GM12892 (cell line): Measurements from ENCODE around the gene EXT2.

Source experiments
- POLR2A ChIP-seq: IDR thresholded peaks from 2 replicates; pipeline ENCODE4 v1.6.1; 2011; ENCODE audit warnings: low read depth, low read length, control low read depth
- POLR2AphosphoS5 ChIP-seq: IDR thresholded peaks from 2 replicates; pipeline ENCODE4 v1.6.1; 2011; ENCODE audit warnings: low read depth, low read length, control low read depth
- TAF1 ChIP-seq: IDR thresholded peaks from 2 replicates; pipeline ENCODE4 v1.6.1; 2011; ENCODE audit warnings: low read depth, mild to moderate bottlenecking, control low read depth, low read length, borderline replicate concordance

DNA sequence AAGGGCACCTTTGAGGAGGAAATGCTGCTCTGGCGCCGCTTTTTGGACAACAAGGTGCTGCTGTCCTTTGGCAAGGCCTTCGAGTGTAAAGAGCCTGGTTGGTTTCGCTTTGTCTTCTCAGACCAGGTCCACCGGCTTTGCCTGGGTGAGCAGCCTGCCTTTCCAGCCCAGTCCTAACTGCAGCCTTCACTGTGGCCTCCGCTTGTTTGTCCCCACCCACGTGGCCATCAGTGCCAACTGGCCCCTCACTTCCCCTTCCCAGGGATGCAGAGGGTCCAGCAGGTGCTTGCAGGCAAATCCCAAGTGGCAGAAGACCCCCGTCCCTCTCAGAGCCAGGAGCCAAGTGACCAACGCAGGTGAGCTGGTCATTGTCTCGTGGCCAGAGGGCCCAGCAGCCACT lies 12.0 kb upstream of the EXT2 start:
- TF ChIP-seq POLR2AphosphoS5, result no peak
- TF ChIP-seq POLR2A, result no peak
- TF ChIP-seq TAF1, result no peak
